ENCODE measurements around the gene OR51A7.

The OR51A7 gene

DNA sequence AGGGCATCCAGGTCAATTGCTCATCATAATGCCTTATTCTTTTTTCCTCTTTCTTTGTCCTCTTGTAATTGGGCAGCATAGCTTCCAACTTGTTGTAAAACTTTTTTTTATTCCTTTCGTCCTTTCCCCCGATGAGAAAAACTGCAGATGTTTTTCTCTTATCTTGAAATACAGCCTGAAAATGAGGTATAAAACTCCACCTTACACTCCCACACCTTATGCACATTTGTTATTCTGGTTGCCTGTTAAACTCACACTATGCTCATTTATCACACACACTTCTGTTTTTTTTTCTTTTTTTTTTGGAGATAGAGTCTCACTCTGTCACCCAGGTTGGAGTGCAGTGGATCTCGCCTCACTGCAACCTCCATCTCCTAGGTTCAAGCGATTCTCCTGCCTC, 53.8 kb downstream of the OR51A7 start:
- DNase-seq, result no peak
